CD4-positive, alpha-beta T cell treated with Interleukin-4 for 4 hours (primary cell): Measurements from ENCODE around the gene SLC13A4.
A peak's percentile ranks its signal among the peaks of the same experiment; 100 is the strongest.
"Not testable (repeated sequence)": the region's sequence is repeated elsewhere in the genome, so short reads cannot be mapped to it uniquely, and the experiment has no call there.

Experiments used
- DNase-seq: peaks from one replicate; pipeline ENCODE4 v3.0.0-alpha.2; 2020

SLC13A4 gene

DNA sequence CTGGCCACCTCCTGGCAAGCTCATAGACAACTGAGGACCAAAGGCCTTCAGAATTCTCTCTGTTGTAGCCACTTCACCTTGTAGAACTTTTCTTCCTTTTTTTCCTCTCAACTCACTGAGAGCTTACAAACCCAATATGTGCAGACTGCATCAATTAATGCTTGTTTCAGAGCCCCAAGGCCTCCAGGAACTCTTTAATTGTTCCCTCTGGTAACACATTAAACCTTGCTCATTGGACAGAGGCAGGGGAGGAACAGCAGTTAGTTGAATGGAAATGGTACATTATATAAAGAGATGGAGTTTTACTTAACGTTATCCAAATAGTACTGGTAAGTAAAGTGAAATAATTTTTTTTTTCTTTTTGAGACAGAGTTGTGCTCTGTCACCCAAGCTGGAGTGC, 40.5 kb downstream of the SLC13A4 start:
- DNase-seq, result no peak

DNA sequence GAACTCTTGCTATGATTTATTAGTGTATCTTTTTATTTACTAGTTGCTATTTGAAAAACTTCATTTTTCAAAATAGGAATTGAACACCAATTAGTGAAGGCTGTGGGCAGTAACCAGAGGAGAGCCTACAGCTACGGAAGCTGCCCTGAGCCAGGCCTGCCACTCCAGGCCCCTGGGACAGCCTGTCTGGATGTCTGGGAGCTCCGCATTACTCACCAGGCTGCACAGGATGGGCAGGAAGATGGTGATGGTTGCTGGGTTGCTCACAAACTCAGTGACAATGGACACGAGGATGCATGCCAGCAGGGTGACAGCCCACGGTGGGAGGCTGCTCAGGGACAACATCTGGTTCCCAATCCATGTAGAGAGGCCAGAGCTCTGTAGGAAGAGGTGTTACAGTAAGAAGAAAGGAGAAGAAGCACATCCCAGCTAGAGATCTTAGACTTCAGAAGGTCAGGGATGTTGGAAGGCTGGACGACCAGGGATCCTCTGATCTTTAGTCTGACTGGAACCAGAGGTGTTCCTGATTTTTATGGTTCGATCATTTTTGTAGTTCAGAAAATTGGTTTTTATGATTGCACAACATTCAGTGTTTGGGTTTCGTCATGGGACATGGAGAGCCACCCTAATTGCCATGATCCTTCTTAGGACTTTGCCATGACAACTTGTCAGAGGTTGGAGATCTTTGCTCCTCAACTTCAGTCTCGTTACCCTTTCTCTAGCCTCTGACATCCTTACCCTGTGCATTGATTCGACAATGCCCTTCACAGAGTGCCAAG, 42.5 kb downstream of the SLC13A4 start:
- DNase-seq, result no peak

DNA sequence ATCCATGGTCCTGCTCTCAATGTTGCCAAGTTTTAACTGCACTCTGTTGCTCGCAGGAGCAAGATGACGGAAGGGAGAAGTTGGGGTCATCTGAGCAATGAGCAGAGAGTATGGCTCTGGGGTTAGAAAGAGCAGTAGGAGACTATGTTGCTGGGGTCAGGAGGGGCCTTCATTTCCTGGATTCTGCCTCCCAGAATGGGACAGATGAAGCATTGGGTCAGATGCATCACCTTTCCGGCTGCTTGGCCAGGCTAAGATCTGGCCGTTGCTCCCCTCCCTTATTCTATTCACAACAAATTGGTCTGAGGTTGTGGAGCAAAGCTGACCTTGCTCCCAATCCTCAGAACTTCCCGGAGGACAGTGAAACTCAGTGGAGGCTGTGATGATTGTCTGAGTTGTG, 43.3 kb downstream of the SLC13A4 start:
- DNase-seq, result no peak

DNA sequence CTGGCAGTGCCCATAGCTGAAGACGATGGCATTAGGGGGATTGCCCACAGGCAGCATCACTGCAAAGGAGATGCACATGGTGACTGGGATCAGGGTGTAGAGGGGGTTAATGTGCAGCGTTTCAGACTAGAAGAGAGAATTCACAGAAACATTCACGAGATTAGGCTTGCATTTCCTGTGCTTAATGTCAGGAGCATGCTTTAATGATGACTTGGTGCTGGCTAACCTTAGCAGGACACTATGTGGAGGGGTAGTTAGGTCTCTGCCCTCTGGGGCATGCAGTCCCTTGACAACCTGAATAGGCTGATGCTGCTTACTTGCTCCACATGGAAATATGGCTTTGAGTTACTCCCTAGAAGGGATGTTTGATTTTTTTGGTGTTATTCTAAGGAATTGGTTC, 43.9 kb downstream of the SLC13A4 start:
- DNase-seq, result no peak

DNA sequence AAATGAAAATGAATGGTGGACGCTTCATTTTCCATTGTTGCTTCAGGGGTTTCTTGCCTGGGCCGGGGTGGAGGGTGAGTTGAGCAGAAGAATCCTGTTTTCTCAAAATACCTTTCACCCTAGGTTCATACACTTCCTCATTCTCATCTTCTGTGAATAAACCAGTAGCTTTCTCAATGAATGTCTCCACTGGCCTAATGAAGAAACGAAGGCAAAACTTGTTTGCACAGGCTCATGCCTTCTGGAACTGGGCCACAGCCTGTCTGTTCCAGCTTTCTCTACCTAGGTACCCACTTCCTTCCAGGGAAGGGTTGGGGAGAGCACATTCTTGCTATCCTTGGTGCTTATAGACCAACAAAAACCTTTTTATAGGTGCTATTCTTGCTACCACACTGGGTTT, 44.4 kb downstream of the SLC13A4 start:
- DNase-seq, result no peak

DNA sequence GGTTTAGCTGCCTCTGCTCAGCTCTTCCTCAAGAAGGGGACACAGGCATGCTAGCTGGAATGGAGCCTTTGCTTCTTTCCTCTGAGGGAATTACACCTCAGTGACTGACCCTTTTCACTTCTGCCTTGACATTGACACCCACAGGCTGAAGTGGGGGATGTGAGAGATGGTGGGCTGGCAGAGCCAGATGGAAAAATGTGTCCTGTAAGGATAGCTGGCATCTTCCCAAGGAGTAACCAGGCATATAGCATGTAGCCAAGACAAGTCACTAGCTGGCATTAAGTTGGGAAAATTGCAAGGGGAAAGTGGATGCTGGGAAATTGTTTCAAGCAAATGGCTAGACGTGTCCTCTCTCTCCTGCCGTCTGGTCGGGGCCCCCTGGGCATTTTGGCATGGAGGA, 45.8 kb downstream of the SLC13A4 start:
- DNase-seq, result no peak

DNA sequence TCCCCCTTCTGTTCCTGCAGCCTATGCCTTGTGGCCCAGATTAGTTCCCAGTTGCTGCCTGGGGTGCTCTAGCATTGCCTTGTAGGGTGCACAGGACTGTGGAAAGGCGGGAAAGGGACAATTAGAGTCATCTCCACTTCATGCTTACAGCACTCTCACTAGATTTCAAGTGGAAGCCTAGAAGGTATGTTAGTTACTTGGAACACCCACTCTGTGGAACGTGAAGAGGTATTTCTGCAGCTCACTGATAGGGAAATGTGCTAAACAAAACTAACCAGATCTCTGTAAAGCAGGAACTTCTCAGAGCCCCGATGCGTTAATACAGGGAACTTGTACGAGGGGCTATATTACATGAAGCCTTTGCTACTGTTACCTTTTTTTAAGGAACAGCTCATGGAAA, 46.2 kb downstream of the SLC13A4 start:
- DNase-seq, result no peak

DNA sequence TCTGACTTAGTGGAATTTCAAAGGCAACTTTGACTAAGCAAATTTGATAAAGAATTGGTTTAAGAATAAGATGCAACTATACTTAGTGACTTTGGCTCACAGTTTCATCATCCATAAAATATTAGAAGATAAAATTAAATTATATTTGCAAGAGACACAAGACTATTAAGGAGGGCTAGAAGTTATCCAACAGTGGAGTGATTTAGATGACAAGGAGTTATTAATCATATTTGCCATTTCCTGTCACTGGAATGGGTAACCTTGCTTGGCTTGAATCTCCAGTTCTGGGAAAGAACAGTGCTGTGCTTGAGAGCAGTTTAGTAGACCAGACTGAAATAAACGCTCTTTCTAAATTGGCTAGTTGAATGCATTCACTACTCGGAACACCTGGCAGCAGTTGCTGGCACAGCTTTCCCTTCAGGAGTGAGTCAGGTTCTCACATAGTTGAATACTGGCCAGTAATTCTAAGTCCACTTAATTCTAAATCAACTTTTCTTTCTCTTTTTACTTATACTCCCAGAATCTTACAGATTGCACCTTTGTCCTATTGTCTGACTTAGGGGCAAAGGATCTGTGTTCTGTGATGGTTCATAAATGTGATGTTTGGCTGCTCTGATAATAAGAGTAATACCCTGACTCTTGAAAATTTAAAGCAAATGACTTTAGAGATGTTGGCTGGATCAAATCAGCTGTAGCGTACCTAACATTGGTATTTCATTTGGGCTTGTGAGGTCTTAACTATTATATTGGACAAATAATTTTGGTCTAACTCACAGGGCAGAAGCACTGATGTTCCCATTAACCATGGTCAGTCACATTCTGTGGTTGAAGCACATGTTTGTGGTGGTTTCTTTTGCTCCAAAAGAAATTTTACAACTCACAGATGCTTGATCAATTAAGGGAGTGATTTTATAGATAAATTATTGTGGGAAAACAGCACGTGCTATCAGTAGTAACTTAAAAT, 49.1 kb downstream of the SLC13A4 start:
- DNase-seq, result no peak

DNA sequence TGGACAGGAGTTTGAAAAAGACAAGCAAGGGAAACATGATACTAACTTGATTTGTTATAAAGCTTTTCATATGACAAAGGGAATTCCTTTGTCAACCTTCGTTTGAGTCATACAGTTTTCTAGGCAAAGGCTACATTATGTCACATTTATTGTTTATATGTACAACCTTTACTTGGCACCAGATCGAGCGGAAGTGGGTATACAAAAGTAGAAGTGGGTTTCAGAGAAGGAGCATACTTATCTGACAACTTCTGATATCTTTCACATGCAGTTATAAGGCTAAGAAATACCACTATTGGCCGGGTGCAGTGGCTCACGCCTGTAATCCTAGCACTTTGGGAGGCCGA, 54.7 kb downstream of the SLC13A4 start:
- no peak for DNase-seq

DNA sequence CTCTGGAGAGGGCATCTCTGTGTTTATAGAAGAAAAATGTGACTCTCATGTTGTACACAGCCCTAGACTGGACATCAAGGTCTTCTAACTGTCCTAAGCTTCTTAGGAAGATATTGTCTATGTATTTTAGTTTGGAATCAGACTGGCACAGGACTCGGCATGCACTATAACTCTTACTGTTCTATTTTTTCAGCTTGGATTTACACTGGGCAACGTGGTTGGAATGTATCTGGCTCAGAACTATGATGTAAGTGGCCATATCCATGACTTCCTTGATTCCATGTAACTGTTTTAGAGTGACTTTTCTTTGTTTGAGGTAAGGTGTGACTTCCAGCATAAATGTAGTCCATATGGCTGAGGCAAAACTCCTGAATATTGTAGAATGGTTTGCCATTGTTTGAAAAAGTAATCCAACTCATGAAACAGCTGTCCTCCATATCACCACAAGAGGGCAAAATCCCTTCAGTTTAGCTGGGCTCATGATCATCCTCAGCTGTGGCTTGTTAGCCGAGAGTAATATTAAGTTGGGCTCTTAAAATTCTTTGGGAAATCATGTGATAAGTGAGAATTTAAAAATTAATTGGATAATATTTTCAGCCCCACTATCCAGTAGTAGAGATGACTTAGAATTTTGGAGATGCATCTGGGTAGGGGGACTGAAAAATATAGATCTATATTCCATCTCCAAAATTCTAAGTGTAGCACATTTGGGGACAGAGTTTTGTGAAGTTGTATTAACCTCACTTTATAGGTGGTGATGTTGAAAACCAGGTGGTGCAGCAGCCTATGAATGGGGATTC, 55.2 kb downstream of the SLC13A4 start:
- DNase-seq, result peak; percentile 18

DNA sequence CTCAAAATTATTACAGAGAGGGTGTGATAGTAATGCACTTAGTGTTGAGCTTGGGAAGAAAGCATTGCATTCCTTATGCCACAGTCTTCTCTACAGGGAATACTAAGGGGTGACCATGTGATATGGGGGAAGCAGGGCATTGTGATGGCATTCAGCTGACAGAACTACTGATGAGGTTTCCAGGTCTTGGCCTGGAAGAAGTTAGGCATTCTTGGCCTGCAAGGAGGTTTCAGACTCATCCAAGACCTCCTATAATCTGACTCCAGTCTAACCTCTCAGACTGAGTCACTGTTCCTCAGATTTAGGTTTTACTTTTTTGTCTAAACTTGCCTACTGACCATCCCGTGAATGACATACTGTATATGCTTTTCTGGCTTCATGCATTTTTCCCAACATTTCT, 57.8 kb downstream of the SLC13A4 start:
- no peak for DNase-seq

DNA sequence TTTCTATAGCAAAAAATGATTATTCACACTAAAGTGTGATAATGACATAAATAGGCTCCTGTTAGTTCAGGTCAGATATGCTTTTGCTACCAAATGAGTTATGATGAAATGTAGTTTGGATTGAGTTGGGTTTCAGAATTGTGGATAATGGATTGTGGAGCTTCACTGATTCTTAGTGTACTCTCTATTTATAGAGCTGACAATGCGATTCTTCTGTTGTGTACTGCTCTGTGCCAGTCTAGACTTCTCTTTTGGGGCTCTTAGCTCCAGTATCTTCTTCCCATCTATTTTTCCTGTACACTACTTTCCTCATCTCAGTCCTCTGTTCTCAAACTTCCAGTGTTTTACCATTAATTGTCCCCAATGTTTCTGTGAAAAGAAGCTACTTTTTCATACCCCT, 58.2 kb downstream of the SLC13A4 start:
- DNase-seq, result no peak

DNA sequence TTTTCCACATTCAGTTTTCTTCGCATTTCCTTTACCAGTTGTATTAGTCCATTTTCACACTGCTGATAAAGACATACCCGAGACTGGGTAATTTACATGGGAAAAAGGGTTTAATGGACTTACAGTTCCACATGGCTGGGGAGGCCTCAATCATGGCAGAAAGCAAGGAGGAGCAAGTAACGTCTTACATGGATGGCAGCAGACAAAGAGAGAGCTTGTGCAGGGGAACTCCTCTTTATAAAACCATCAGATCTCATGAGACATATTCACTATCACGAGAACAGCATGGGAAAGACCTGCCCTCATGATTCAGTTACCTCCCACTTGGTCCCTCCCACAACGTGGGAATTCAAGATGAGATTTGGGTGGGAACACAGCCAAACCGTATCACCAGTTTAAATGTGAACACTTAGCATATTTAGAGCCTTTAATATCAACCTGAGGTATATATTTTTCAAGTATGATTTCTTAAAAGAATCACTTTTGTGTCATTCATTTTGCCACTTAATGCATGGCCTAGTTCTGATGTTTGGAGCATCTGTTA, 59.1 kb downstream of the SLC13A4 start:
- DNase-seq, result not testable (repeated sequence)

DNA sequence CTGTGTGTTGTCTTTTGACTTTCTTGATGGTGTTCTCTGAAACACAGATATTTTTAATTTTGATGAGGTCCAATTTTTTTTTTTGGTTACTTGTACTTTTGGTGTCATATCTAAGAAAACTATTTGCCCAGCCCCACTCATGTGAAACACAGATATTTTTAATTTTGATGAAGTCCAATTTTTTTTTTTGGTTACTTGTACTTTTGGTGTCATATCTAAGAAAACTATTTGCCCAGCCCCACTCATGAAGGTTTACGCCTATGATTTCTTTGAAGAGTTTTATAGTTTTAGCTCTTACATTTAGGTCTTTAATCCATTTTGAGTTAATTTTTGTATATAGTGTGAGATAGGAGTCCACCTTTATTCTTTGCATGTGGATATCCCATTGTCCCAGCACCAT, 60.4 kb downstream of the SLC13A4 start:
- DNase-seq, result not testable (repeated sequence)

DNA sequence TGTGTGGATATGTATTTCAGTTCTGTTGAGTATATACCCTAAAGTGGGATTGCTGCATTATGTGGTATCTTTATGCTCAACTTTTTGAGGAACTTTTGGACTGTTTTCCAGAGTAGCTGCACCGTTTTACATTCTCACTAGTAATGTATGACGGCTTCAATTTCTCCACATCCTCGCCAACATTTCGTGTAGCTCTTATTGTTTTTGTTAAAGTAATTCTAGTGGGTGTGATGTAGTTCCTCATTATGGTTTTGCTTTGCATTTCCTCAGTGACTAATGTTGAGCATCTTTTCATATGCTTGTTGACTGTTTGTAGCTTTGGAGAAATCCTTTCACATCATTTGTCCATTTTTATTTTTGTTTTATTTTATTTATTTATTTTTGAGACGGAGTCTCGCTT, 61.1 kb downstream of the SLC13A4 start:
- peak; percentile 6 for DNase-seq

DNA sequence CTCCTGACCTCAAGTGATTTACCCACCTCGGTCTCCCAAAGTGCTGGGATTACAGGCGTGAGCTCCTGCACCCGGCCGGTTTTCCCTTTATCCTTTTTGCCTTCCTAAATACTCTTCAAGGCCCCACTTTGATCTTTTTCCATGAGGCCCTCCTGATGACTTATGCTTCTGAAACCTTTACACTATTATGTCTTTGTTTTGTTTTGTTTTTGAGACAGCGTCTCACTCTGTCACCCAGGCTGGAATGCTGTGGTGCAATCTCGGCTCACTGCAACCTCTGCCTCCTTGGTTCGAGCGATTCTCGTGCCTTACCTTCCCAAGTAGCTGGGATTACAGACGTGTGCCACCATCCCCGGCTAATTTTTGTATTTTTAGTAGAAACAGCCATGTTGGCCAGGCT, 61.8 kb downstream of the SLC13A4 start:
- DNase-seq, result no peak

DNA sequence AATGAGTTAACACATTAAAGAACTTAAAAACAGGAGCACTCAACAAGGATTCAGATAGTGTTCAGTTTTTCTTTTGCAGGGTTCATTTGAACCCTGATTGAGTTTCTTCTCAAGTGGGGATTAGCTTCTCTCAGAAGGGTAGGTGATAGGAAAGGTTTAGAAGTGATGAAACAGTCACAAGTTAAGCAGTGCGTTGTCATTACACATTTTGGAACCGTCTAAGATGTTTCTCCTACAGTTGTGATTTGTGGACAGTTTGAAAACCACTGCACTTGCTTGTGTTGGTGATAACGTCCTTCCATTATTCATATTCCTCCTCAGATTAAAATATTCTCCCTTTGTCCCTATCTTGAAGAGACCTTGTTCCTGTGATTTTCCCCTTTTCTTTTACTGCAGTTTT, 62.9 kb downstream of the SLC13A4 start:
- DNase-seq, result no peak

DNA sequence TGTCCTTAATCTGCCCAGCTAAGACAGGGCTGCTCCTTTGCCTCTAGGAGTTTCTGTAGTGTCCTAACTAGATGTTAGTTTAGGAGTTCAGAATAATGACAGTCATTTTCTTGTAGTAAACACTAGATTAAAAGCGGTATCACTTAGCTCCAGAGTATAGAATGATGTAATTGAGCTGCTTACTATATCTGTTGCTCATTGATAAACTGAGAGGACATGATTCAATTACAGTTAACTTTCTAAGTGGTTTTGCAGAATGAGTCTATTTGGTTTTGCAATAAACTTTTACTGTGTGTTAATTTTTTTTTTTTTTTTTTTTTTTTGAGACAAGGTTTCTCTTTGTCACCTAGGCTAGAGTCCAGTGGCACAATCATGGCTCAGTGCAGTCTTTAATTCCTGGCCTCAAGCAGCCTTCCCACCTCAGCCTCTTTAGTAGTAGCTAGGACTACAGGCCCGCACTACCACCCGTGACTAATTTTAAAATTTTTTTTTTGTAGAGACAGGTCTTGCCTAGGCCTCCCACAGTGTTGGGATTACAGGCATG, 63.9 kb downstream of the SLC13A4 start:
- no peak for DNase-seq

DNA sequence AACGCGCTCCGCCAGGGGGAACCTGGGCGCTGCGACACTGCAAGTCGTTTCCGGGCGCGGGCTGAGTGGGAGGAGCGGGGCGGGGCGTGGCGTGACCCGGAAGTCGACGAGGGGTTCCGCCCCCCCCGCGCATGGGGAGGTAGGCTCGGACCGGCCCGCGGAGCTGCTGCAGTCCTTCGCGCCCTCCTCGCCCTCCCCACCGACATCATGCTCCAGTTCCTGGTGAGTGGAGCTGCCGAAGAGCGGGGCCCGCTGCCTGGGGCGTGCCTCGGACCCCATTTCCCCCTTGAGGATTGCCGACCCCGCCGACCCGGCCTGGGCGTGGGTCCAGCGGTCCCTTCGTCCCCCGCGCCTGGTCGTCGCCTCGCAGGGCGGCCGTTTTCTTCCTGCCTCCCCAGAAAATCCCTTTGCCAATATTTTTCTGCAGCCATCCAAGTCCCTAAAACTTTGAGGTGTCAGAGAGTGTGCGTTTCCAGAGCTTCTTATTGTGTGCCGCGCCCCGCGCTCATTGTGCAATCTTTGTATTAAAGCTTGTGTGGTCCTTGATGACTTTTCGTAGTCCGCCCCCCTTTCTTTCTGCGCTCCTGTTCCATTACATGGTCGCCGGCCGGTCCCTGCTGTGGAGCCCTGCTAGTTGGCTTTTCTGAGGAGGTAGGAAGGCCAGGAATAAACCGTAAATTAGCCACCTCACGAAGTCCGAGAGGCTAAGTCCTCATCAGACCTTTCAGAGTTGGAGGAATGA, 65.4 kb downstream of the SLC13A4 start, which contains the start of gene STMP1:
Gene STMP1, plus strand, starts transcription at position 142 of the 742 bp plus-strand sequence.
- peak; percentile 92 for DNase-seq

DNA sequence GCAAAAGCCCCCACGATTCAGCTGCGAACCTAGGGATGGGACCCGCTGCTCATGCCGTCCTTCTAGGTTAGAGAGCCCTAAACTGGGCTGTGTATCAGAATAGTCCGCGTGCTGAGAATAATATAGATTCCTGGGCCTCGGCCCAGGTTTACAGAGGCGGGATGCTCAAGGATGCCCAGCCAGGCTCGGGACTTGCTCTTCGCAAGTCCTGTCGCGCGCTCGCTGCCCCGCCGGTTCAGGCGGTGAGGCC, 65.9 kb downstream of the SLC13A4 start:
- DNase-seq, result no peak

DNA sequence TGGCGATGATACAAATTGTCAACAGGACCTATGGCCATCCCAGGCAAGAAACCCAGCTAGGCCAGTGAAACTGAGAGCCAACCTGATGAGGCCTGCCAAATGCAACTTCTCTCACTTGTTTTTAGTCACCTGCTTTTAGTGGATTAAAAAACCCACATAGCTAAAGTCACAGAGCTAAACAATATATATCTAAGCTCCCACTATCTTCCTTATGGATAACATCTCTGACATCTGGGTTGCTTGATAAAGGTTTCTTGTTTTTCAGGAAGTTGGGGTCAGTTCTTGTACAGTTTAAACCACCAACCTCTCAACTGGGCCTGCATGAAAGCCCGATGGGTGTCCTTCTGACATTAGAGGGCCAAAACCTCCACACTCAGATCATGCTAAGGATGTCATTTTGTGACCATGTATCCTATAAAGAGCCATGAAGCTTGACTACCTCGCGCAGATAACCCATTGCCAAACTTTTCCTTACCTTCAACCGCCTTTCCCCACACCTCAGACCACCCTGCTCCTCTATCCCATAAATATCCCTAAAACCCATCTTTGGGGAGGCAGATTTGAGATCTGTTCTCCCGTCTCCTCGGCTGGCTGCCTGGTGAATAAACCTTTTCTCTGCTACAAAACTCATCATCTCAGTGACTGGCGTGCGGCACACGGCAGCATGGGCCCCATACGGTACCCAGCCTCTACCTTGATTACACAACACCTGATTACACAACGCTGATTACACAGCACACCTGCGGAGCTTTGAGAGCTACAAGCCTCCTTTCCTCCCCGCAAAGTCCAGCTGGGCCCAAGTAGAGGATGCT, 66.5 kb downstream of the SLC13A4 start:
- DNase-seq, result no peak
